ENCODE data around the gene CDC14B.
"Not testable (repeated sequence)": the region's sequence is repeated elsewhere in the genome, so short reads cannot be mapped to it uniquely, and the experiment has no call there.

Gene CDC14B

GRCh38 chr9:96619491-96620180, at the start of gene CDC14B:
CDC14B (minus strand) TSS chr9:96619843; CDS start chr9:96619378, 465 bp downstream.
- DNase-seq = peak; percentile 80

DNA sequence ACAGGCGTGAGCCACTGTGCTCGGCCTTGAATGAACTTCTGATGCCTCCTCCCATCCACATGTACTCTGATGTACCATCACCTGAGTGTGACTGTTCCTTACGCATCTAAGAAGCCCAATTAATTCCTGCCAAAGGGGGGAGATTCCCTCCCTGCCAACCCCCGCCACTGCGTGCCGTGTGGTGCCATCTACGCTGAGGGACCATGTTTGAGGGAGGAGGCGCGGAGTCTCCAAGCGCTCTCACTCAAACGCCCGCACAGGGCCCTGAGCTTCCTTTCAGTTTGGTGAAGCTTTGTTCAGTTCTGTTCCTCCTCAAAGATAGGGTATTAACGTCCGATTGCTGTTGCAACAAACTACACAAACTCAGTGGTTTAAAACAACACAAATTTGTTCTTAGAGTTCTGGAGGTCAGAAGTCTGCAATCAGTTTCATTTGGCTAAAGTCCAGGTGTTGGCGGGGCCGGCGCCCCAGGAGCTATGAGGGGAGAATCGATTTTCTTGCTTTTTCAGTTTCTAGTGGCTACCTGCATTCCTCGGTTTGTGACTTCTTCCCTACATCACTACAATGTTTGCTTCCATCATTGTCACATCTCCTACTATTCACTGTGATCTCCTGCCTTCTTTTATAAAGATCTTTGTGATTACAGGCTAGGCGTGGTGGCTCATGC, 49.4 kb upstream of the CDC14B start:
- DNase-seq = no peak

- no peak for DNase-seq
Measured at GRCh38 chr9:96667363-96667728, 47.7 kb upstream of the CDC14B start.

GRCh38 chr9:96666653-96667362, 47.2 kb upstream of the CDC14B start:
- peak; percentile 58 for DNase-seq

- DNase-seq = no peak
Measured at GRCh38 chr9:96665789-96666188, 46.1 kb upstream of the CDC14B start.

- no peak for DNase-seq
Measured at GRCh38 chr9:96663506-96664120, 44.0 kb upstream of the CDC14B start.

DNA sequence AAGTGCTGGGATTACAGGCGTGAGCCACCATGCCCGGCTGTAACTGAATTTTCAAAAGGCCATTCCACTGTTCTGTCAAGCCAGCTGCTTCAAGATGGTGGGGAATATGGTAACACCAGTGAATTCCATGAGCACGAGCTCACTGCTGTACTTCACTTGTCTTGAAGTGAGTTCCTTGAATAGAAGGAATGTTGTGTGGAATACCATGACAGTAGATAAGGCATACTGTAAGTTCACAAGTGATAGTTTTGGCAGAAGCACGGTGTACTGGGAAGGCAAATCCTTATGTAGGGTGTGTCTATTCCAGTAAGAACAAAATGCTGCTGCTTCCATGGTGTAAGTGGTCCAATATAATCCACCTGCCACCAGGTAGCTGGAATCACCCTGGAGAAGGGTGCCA, 42.1 kb upstream of the CDC14B start:
- DNase-seq = no peak

- DNase-seq = no peak
Measured at GRCh38 chr9:96660692-96661248, 41.1 kb upstream of the CDC14B start.

GRCh38 chr9:96655198-96655851, 35.7 kb upstream of the CDC14B start, which contains the start of gene PRXL2C:
PRXL2C (minus strand) TSS chr9:96655317; CDS start chr9:96655281, 36 bp downstream.
- peak; percentile 85 for DNase-seq

GRCh38 chr9:96654450-96655197, 35.0 kb upstream of the CDC14B start:
- peak; percentile 88 for DNase-seq

GRCh38 chr9:96651626-96652025, 32.0 kb upstream of the CDC14B start:
- peak; percentile 35 for DNase-seq

GRCh38 chr9:96649620-96650324, 30.1 kb upstream of the CDC14B start:
- no peak for DNase-seq

- DNase-seq = no peak
Measured at GRCh38 chr9:96646081-96646991, 26.7 kb upstream of the CDC14B start.

- no peak for DNase-seq
Measured at GRCh38 chr9:96644137-96644536, 24.5 kb upstream of the CDC14B start.

- DNase-seq = no peak
Measured at GRCh38 chr9:96641514-96641913, 21.9 kb upstream of the CDC14B start.

GRCh38 chr9:96638606-96639364, 19.1 kb upstream of the CDC14B start:
- DNase-seq = no peak

DNA sequence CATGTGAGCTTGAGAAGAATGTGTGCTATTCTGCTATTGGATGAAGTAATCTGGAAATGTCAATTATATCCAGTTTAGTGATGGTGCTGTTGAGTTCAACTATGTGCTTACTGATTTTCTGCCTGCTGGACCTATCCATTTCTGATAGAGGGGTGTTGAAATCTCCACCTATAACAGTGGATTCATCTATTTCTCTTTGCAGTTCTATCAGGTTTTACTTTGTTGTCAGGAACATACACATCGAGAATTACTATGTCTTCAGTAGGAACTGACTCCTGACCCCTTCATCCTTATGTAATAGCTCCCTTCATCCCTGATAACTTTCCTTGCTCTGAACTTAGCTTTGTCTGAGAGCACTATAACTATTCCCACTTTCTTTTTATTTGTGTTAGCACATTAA, 16.7 kb upstream of the CDC14B start:
- no peak for DNase-seq

GRCh38 chr9:96633579-96633978, 13.9 kb upstream of the CDC14B start:
- DNase-seq = not testable (repeated sequence)

DNA sequence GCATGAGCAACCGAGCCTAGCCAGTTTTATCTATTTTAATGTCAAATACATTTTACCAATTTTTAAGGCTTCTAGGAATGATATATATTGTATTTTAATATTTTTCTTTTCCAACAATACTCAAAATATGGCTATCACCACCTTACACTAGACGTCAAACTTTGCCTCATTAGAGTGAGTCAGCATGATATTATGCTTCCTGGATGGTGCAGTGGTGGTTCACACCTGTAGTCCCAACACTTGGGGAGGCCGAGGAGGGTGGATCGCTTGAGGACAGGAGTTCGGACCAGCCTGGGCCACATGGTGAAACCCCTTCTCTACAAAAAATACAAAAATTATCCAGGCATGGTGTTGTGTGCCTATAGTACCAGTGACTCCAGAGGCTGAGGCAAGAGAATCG, 7.3 kb upstream of the CDC14B start:
- DNase-seq = no peak
